ENCODE measurements around the gene BYSL.

The BYSL gene, protein sequence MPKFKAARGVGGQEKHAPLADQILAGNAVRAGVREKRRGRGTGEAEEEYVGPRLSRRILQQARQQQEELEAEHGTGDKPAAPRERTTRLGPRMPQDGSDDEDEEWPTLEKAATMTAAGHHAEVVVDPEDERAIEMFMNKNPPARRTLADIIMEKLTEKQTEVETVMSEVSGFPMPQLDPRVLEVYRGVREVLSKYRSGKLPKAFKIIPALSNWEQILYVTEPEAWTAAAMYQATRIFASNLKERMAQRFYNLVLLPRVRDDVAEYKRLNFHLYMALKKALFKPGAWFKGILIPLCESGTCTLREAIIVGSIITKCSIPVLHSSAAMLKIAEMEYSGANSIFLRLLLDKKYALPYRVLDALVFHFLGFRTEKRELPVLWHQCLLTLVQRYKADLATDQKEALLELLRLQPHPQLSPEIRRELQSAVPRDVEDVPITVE

GRCh38 chr6:41920921-41921711, at the start of gene BYSL, which contains the start of gene MED20:
Gene BYSL, plus strand, starts transcription at chr6:41921499. Its CDS starts 64 bp downstream, at chr6:41921563.
Gene MED20, minus strand, starts transcription at chr6:41921139. Its CDS starts 121 bp downstream, at chr6:41921018.
- peak; percentile 96 for DNase-seq

- DNase-seq, result no peak
These were observed 49.6 kb upstream of the BYSL start for GRCh38 chr6:41871691-41872090.

DNA sequence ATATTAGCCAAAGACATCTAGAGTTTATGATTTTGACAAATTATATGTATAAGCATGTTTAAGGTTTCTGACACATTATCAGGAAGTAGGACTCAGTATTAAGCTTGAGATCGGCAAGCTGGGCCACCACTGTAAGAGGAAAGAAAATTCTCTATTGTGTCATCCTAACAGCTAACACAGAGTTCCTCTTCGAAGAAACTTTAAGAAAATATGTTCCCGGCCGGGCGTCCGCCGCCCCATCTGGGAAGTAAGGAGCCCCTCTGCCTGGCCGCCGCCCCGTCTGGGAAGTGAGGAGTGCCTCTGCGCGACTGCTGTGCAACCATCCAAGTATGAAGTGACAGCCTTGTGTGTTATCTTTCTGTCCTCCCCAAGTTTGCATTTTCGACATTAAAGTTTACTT, 49.2 kb upstream of the BYSL start:
- no peak for DNase-seq

- no peak for DNase-seq
These were observed 46.6 kb upstream of the BYSL start for GRCh38 chr6:41874741-41875140.

DNA sequence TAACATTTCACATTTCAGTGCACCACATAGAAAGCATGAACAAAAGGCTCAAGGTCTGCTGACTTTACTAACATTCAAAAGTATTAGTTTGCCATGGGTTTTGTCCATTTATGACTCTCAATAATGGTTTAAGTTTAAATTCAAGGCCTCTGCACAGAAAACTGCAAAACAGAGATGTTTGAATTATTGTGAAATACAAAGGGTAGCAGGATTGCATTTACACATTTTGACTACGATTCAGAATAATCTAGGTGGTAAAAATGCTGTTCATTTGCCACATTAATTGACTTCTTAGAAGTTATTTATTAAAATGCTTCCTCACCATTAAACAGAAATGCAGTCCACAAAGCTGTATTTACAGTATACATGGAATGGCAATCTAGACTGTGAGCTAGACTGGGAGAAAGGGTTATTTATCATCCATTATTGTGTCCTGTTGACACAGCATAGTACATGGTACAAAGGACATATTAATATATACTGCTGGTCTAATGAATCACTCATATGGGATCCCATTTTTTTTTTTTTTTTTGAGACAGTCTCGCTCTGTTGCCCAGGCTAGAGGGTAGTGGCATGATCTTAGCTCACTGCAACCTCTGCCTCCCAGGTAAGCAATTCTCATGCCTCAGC, 44.1 kb upstream of the BYSL start:
- DNase-seq, result no peak

DNA sequence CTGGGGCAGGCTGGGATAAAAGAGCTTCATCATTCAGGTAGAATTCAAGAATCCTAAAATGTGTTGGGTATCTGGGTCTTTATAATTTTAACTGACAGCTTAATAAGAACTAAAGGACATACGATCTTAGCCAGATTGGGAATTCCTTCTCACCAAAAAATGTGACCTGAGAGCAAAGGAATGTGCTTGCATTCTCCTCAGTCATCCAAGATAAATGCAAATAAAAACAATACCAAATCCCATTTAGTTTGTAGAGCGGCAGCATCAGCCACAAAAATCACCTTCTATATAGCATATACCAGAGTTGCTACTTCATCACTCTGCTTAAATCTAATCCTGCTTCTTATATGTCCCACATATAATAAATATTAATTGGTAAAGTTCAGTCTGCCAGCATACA, 43.1 kb upstream of the BYSL start:
- DNase-seq, result no peak

DNA sequence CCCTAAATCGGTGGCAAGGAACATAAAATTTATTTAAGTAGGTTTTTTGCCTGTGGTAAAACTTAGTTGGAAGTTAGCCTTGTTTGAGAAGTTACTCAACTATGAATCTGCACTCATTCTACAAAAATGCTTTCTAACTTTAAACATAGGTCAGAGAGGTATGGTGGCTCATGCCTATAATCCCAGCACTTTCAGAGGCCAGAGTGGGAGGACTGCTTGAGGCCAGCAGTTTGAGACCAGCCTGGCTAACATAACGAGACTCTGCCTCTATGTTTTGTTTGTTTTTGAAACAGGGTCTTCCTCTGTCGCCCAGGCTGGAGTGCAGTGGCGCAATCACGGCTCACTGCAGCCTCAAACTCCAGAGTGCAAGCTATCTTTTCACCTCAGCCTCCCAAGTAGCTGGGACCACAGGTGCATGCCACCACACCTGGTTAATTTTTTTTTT, 42.3 kb upstream of the BYSL start:
- DNase-seq, result no peak

GRCh38 chr6:41881506-41881905, 39.8 kb upstream of the BYSL start:
- no peak for DNase-seq

DNA sequence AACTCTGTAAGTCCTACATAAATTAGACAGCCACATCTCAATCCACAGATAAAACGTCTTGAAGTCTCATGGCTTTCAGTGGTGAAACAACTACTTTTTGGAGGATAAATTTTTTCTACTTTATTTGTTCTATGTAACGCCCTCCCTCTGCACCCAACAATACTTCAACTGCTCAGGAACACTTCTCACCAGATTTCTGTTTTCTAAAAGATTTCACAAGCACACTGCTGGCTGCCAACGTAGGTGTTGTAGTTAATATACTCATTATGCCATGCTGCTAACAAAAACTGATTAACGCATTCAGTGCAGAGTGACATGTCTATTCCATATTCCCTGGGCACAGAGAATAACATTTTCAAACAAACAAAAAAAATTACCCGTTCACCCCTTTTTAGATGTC, 36.3 kb upstream of the BYSL start:
- DNase-seq, result no peak

- no peak for DNase-seq
These were observed 35.4 kb upstream of the BYSL start for GRCh38 chr6:41885930-41886329.

DNA sequence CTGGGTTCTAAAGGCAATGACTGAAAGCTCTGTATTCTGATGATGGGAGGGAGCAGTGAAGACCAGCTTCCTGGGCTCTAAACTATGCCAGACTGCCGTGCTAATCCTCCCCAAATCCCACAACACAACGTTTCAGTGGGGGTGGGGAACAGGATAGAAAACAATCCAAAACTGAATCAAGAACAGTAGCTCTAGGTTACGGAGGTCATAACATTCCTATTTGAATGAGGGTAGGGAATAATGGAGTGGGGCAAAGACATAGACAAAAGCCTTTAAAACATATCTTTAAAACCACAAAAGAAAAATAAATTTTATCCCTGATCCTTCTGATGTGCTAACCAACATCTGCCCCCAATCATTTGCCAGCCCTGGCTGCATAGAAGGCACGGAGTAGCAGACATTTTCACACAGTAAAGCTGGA, 34.0 kb upstream of the BYSL start:
- DNase-seq, result no peak

GRCh38 chr6:41892921-41893564, 28.3 kb upstream of the BYSL start:
- DNase-seq, result no peak

GRCh38 chr6:41894366-41895299, 26.7 kb upstream of the BYSL start:
- peak; percentile 13 for DNase-seq

DNA sequence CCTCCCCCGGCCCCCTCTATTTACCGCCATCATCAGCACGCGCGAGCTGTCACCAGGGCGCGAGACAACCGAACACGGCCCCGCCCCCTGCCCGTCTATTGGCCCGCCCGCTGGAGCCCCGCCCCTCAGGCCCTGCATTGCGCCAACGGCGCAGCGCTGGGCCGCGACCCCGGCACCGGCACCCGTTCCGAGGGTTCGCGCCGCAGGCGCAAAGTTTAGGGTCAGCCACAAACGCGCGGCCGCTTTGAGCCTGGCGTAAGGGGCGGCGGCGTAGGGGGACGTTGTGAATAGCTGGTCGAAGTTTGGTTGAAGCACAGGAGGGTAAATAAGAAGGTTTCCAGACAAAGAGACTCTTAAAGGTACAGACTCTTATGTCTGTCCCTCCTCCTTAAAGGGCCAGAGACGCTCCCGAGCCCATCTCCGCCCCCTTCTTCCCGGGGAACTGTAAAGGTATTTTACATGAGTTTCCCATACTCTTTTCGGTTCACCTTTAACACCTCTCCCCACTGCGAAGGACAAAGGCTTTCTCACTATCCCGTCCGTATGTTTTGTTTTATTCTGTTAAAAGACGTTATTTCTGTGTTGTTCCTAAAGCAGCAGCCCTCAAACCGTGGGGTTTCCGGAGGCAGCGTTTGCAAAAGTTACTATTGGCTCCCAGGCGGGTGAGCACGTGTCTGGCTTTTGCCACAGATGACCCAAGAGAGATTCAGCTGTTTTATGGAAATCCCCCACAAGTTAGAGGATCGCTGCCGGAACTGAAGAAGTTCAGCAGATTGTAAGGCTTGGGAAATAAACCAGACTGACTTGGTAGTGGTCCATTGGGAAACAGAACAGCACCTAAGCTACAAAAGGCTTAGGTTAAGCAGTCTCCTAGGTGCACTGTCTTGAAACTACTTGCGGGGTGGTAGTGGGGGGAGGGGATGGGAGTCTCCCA, 25.7 kb upstream of the BYSL start, which contains the start of gene USP49:
Gene USP49 (minus strand): TSS at position 76 of the 934 bp plus-strand sequence. CDS start 88,392 bp downstream, outside the sequence.
- DNase-seq, result peak; percentile 92

GRCh38 chr6:41896281-41896680, 25.0 kb upstream of the BYSL start:
- no peak for DNase-seq

DNA sequence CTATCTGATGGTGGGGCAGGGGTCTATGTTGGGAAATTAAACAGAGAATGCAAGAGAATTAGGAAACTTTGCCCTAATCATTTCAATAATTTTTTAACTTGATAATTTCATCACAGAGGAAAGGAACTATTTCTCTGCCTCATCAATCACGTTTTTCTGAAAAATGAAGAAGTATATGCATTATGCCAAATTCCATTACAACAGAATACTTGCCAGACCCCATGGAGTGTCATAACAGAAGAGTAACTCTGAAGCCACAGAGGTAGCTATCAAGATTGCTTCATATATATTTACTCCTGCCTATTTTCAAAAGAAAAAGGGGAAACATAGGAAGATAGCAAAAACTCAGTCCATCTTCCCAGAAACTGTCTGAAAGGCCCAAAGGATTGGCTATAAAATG, 20.4 kb upstream of the BYSL start:
- no peak for DNase-seq

DNA sequence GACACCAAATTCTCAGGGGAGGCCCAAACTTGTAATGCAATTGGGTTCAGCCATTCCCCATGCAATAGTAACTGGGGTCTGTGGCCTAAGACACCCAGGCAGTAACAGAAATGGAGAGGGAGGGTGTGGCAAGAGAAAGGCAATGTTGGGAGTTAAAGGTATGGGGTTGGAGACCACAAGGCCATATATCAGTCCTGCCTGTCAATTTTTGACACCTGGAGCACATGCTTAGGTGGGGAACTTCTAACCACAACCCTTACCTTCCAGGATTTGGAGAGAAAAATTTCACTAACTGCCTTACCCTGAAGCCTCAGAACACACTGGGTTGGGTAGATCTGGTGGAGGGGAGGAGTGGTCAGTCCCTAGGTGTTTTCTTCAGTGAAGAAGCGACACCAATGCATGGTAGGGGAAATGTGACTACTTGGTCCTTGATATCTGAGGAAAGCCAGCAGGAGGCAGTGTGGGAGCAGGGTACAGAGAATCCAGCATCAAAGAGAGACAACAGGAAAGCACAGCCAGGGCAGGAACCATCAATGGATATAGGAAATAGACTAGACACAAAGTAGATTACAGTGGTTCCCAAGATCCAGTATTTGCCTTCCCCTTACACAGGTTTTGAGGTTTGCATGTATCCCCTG, 19.3 kb upstream of the BYSL start:
- DNase-seq, result peak; percentile 67

GRCh38 chr6:41909727-41910126, 11.6 kb upstream of the BYSL start:
- no peak for DNase-seq

DNA sequence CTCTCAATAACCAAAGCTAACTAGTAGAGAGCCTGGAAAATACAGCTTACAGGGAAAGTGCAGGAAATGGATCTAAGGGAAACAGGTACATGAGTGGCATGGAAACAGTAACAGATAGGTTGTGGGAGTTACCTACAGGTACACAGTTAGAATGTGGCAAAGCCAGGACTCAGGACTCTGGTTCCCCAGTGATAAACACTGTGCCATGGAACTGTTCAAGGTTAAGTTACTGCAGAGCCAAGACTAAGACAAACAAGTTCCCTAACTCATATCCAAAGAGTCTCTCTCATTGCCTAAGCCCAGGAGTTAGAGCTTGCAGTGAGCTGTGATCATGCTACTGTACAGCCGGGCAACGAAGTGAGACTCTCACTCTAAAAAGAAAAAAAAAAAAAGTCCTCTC, 7.0 kb upstream of the BYSL start:
- no peak for DNase-seq

Measured in stimulated activated CD4-positive, alpha-beta T cell treated with anti-CD3 and anti-CD28 coated beads, Interleukin-4, amount 100 ng/mL, for 24 hours (primary cell).